ENCODE measurements around the gene GALNT17.

GALNT17 gene

DNA sequence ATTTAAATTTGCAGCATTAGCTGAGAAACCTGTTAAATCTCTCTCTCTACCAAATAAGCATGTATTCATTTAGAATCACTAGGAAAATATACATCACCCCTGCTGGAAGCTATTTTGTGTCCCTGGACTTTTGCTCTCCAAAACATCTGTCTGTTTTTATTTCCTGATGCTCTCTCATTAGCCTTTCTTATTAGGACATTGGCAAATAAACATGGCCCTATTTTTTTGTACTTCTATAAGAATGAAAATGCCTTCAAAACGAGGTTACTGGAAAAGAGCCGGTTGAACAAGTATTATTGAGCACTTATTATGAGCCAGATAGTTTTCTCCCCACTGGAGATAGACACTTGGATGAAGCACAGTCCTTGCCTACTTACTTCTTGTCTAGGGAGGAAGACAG lies 206.9 kb downstream of the GALNT17 start:
- Histone ChIP-seq H3K9me3 (ENCODE audit: insufficient read depth, low read depth, low read length) (peaks cover 7% of the 10 kb centered on the region; the same call in 1 of the 2 replicates), H3K27me3 (ENCODE audit: insufficient read depth, low read length, poor library complexity, severe bottlenecking) (no peaks in the 10 kb centered on the region), H3K4me3 (ENCODE audit: low read length, poor library complexity, severe bottlenecking) (no peak overlapping the region), H3K79me2 (ENCODE audit: insufficient read depth, low read length) (no peaks in the 10 kb centered on the region), H3F3A (ENCODE audit: low read depth) (no peaks in the 10 kb centered on the region), H3K36me3 (ENCODE audit: insufficient read depth, low read length) (no peaks in the 10 kb centered on the region), H3K4me2 (ENCODE audit: low read depth, low read length, poor library complexity, severe bottlenecking) (no peak overlapping the region), H3K9ac (ENCODE audit: low read depth, low read length, poor library complexity, severe bottlenecking) (no peak overlapping the region), H3K9me2 (replicated peaks; ENCODE audit: low read depth, low read length) (no peaks in the 10 kb centered on the region), H2AFZ (ENCODE audit: low read length) (no peak overlapping the region), H3K4me1 (ENCODE audit: insufficient read depth, low read length, poor library complexity, severe bottlenecking) (no peaks in the 10 kb centered on the region), H4K20me1 (ENCODE audit: insufficient read depth, low read length, poor library complexity, severe bottlenecking) (no peaks in the 10 kb centered on the region)
- TF ChIP-seq, protein P1, sequence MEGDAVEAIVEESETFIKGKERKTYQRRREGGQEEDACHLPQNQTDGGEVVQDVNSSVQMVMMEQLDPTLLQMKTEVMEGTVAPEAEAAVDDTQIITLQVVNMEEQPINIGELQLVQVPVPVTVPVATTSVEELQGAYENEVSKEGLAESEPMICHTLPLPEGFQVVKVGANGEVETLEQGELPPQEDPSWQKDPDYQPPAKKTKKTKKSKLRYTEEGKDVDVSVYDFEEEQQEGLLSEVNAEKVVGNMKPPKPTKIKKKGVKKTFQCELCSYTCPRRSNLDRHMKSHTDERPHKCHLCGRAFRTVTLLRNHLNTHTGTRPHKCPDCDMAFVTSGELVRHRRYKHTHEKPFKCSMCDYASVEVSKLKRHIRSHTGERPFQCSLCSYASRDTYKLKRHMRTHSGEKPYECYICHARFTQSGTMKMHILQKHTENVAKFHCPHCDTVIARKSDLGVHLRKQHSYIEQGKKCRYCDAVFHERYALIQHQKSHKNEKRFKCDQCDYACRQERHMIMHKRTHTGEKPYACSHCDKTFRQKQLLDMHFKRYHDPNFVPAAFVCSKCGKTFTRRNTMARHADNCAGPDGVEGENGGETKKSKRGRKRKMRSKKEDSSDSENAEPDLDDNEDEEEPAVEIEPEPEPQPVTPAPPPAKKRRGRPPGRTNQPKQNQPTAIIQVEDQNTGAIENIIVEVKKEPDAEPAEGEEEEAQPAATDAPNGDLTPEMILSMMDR (conservative IDR thresholded peaks at IDR 0.05; ENCODE audit: low read length) = no peak
- TF ChIP-seq EZH2phosphoT487 (IDR thresholded peaks at IDR 0.05; ENCODE audit: borderline replicate concordance) = no peak

DNA sequence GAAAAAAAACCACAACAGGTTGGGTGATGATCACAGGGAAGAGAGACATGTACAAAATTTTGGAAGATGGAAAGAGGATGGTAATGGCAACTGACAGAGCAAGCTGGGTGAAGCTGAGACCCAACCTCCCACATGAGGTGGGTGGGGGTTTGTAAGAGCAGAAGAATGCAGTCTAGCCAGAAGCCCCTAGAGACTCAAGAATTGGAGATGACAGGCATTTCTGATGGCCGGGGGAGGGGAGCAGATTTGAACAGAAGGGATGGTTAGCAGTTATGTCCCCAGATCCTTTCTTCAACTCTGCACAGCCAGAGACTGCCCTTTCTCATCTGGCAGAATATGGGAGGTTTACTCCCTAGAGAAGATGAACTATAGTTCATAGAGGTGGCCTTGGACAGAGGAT lies 208.0 kb downstream of the GALNT17 start:
- no peak overlapping the region for H3K9ac ChIP-seq (ENCODE audit: low read depth, low read length, poor library complexity, severe bottlenecking)
- TF ChIP-seq, protein P1 (conservative IDR thresholded peaks at IDR 0.05; ENCODE audit: low read length) = no peak
- TF ChIP-seq EZH2phosphoT487 (IDR thresholded peaks at IDR 0.05; ENCODE audit: borderline replicate concordance) = no peak

DNA sequence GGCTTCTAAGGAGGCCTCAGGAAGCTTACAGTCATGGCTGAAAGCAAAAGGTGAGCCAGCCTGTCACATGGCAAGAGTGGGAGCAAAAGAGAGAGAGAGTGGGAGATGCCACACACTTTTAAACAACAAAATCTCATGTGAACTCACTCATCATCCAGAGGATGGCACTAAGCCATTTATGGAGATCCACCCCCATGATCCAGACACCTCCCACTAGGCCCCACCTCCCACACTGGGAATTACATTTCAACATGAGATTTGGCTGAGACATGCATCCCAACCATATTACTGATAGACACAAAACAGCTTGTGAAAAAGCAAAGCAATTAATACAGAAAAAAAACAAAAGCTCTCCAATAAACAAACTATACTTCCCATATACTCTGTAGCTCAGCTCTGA lies 210.3 kb downstream of the GALNT17 start:
- no peak overlapping the region for H3K4me3 ChIP-seq (ENCODE audit: low read length, poor library complexity, severe bottlenecking)
- H3K79me2 ChIP-seq (ENCODE audit: insufficient read depth, low read length) = no peaks in the 10 kb centered on the region
- no peak overlapping the region for H2AFZ ChIP-seq (ENCODE audit: low read length)
- H3K4me2 ChIP-seq (ENCODE audit: low read depth, low read length, poor library complexity, severe bottlenecking) = no peak overlapping the region
- H3K27me3 ChIP-seq (ENCODE audit: insufficient read depth, low read length, poor library complexity, severe bottlenecking) = no peaks in the 10 kb centered on the region
- no peaks in the 10 kb centered on the region for H3F3A ChIP-seq (ENCODE audit: low read depth)
- no peaks in the 10 kb centered on the region for H4K20me1 ChIP-seq (ENCODE audit: insufficient read depth, low read length, poor library complexity, severe bottlenecking)
- H3K9ac ChIP-seq (ENCODE audit: low read depth, low read length, poor library complexity, severe bottlenecking) = no peak overlapping the region
- no peaks in the 10 kb centered on the region for H3K9me2 ChIP-seq (replicated peaks; ENCODE audit: low read depth, low read length)
- TF ChIP-seq EZH2phosphoT487 (IDR thresholded peaks at IDR 0.05; ENCODE audit: borderline replicate concordance) = no peak
- TF ChIP-seq, protein P1 (conservative IDR thresholded peaks at IDR 0.05; ENCODE audit: low read length) = no peak
- H3K36me3 ChIP-seq (ENCODE audit: insufficient read depth, low read length) = no peaks in the 10 kb centered on the region
- peaks cover 3% of the 10 kb centered on the region; the same call in 1 of the 2 replicates for H3K9me3 ChIP-seq (ENCODE audit: insufficient read depth, low read depth, low read length)
- no peaks in the 10 kb centered on the region for H3K4me1 ChIP-seq (ENCODE audit: insufficient read depth, low read length, poor library complexity, severe bottlenecking)

More for the DNA sequence above, 208.0 kb downstream of the GALNT17 start:
- Histone ChIP-seq H3K27me3 (ENCODE audit: insufficient read depth, low read length, poor library complexity, severe bottlenecking) (no peaks in the 10 kb centered on the region), H3K36me3 (ENCODE audit: insufficient read depth, low read length) (no peaks in the 10 kb centered on the region), H3F3A (ENCODE audit: low read depth) (no peaks in the 10 kb centered on the region), H3K4me1 (ENCODE audit: insufficient read depth, low read length, poor library complexity, severe bottlenecking) (no peaks in the 10 kb centered on the region), H3K9me2 (replicated peaks; ENCODE audit: low read depth, low read length) (no peaks in the 10 kb centered on the region), H2AFZ (ENCODE audit: low read length) (no peak overlapping the region), H3K4me2 (ENCODE audit: low read depth, low read length, poor library complexity, severe bottlenecking) (no peak overlapping the region), H3K79me2 (ENCODE audit: insufficient read depth, low read length) (no peaks in the 10 kb centered on the region), H3K9me3 (ENCODE audit: insufficient read depth, low read depth, low read length) (peaks cover 7% of the 10 kb centered on the region; the same call in 1 of the 2 replicates), H3K4me3 (ENCODE audit: low read length, poor library complexity, severe bottlenecking) (no peak overlapping the region), H4K20me1 (ENCODE audit: insufficient read depth, low read length, poor library complexity, severe bottlenecking) (no peaks in the 10 kb centered on the region)

All from Loucy (cell line).